Measurements from ENCODE around the gene DUSP1.

DUSP1 gene

DNA sequence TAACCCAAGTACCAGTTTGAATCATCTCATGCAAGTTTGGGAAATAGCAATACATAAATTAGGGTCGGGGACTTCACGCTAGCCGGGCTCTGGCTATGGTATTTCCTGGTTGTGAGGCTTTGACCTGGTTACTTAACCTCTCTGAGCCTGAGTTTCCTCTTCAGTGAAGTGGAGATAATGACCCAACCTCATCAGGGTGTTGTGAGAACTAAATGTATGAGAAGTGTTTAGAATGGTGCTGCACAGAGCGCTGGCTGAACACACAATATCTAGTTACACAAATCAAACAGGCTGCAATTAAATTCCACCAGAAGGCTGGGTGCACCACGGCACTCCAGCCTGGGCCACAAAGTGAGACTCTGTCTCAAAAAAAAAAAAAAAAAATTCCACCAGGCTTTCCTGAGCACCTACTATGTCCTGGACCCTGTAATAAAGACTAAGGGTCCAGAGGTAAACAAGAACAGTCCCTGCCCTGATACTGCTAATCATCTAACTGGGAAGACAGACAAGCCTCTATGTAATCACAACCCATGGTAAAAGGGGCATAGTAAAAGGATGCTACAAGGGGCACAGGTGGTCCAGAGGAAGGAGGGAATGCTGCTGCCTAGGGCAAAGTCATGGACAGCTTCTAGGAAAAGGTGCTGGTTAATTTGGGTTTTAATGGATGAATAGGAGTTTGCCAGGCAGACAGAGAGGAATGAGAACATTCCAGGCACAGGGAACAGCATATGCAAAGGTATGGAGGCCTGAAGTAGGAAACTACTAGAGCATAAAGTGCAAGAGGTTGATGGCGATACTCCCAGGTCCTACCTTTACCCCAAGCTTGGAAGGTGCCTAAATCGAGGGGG is 27.7 kb downstream of the DUSP1 start:
- Histone ChIP-seq H3K4me3 (ENCODE audit: insufficient read depth, low read depth, low read length) (no peak overlapping the region), H3K27me3 (ENCODE audit: control insufficient read depth, insufficient read depth, low read length, poor library complexity, severe bottlenecking) (no peaks in the 10 kb centered on the region), H3K36me3 (ENCODE audit: control insufficient read depth, insufficient read depth, low read length) (no peaks in the 10 kb centered on the region), H3K27ac (ENCODE audit: insufficient read depth, low read depth, low read length, poor library complexity, severe bottlenecking) (no peak overlapping the region), H3K9me3 (ENCODE audit: control insufficient read depth, low read length) (no peaks in the 10 kb centered on the region), H3K4me1 (ENCODE audit: control insufficient read depth, insufficient read depth, low read length) (no peaks in the 10 kb centered on the region)
- WGBS, 2 experiments = 94 to 98% methylated on average over 6 to 7 of the region's 7 CpGs

DNA sequence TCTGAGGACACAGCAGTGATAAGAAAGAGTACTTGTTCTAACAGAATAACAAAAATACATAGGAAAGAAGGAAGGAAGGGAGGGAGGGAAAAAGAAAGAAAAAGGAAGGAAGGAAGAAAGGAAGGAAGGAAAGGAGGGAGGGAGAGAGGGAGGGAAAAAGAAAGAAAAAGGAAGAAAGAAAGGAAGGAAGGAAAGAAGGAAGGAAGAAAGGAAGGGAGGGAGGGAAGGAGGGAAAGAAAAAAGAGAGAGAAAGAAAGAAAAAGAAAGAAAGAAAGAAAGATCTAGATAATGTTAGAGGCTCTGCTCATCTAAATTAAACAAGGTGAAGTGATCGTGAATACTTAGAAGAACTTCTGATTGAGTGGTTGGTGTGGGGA is 29.8 kb downstream of the DUSP1 start:
- 89 to 98% methylated on average over 1 of the region's 1 CpG for WGBS, 2 experiments
- Histone ChIP-seq H3K9me3 (ENCODE audit: control insufficient read depth, low read length) (no peaks in the 10 kb centered on the region), H3K27ac (ENCODE audit: insufficient read depth, low read depth, low read length, poor library complexity, severe bottlenecking) (no peak overlapping the region), H3K4me1 (ENCODE audit: control insufficient read depth, insufficient read depth, low read length) (no peaks in the 10 kb centered on the region), H3K36me3 (ENCODE audit: control insufficient read depth, insufficient read depth, low read length) (no peaks in the 10 kb centered on the region), H3K4me3 (ENCODE audit: insufficient read depth, low read depth, low read length) (no peak overlapping the region), H3K27me3 (ENCODE audit: control insufficient read depth, insufficient read depth, low read length, poor library complexity, severe bottlenecking) (no peaks in the 10 kb centered on the region)

DNA sequence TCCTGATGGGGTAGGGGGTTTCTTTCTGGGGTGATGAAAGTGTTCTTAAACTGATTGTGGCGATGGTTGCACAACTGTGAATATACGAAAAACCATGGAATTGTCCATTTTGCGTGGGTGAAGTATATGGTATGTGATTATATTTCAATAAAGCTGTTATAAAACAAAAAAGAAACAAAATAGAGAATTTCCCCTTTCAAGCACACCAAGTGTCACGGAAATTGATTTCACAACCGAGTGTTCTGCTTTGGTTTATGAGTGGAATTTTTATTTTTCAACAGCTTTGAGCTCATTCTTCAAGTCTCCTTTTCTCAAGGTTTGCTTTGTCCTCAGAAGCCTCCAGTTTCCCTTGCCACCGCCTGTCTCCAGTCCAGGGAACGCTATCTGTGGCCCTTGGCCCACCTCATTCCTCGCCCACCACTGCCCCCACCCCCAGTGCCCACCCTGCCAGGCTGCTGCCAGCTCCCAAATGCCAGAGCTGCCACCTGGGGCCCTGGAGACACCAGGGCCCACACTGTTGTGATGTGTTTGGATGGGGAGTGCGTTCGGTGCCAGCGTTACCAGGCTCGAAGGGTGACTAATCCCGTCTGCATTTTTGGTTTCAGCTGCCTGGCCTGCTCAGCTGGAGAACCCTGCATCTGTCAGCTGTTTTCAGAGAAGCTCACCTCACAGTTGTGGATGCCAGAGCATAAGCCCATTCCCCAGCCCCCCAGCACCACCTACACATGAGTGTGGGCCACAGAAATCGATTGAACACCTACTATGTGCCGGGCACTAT is 30.4 kb downstream of the DUSP1 start:
- H3K4me1 ChIP-seq (ENCODE audit: control insufficient read depth, insufficient read depth, low read length) = no peaks in the 10 kb centered on the region
- no peaks in the 10 kb centered on the region for H3K36me3 ChIP-seq (ENCODE audit: control insufficient read depth, insufficient read depth, low read length)
- no peaks in the 10 kb centered on the region for H3K9me3 ChIP-seq (ENCODE audit: control insufficient read depth, low read length)
- no peak overlapping the region for H3K27ac ChIP-seq (ENCODE audit: insufficient read depth, low read depth, low read length, poor library complexity, severe bottlenecking)
- no peaks in the 10 kb centered on the region for H3K27me3 ChIP-seq (ENCODE audit: control insufficient read depth, insufficient read depth, low read length, poor library complexity, severe bottlenecking)
- WGBS, 2 experiments = 83 to 85% methylated on average over 12 to 15 of the region's 15 CpGs
- H3K4me3 ChIP-seq (ENCODE audit: insufficient read depth, low read depth, low read length) = no peak overlapping the region

DNA sequence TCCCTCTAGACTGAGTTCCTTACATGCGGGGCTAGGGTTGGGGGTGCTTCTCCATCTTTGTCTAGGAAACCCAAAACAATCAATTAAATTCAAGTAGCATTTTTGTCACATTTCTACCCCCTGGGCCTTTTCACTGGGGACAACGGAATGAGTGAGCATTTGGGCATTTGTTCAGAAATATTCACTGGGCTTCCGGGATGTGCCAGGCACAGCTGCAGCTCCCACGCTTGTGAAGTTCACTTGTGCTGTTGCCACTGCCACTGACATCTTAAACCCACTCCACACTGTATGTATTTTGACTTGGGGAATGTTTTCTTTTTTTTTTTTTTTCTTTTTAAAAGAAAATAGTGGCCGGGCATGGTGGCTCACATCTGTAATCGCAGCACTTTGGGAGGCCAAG is 31.6 kb downstream of the DUSP1 start:
- no peaks in the 10 kb centered on the region for H3K36me3 ChIP-seq (ENCODE audit: control insufficient read depth, insufficient read depth, low read length)
- no peak overlapping the region for H3K27ac ChIP-seq (ENCODE audit: insufficient read depth, low read depth, low read length, poor library complexity, severe bottlenecking)
- WGBS, 2 experiments = 94 to 95% methylated on average over 6 of the region's 6 CpGs
- no peaks in the 10 kb centered on the region for H3K4me1 ChIP-seq (ENCODE audit: control insufficient read depth, insufficient read depth, low read length)
- no peaks in the 10 kb centered on the region for H3K9me3 ChIP-seq (ENCODE audit: control insufficient read depth, low read length)
- H3K4me3 ChIP-seq (ENCODE audit: insufficient read depth, low read depth, low read length) = no peak overlapping the region
- no peaks in the 10 kb centered on the region for H3K27me3 ChIP-seq (ENCODE audit: control insufficient read depth, insufficient read depth, low read length, poor library complexity, severe bottlenecking)

DNA sequence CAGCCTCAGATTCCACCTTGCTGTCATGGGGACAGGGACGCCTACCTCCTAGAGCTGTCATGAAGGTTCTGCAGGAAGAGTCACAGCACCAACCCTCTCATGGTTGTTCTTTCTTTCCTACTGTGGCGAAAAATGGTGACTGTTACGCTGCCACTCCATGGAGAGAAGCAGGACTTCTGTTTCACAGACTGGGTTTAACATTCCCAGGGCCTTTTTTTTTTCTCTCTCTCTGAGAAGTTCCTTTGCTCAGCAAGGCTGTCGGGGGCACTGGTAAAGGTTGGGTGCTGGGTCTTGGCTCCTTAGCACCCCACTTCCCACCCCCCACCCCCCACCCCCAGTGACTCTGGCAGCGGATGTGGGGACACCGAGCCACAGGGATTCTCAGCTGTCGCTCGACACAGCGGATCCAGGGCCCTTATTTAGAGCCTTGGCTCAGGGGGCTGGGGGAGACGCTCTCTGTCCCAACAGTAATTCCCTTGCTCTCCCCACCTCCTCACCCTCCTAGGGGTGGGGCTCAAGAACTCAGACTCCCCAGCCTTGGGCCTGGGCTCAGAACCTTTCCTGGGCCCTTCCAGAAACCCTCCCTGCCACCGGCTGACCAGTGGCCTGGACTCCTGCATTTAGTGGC is 34.4 kb downstream of the DUSP1 start:
- H3K27me3 ChIP-seq (ENCODE audit: control insufficient read depth, insufficient read depth, low read length, poor library complexity, severe bottlenecking) = no peaks in the 10 kb centered on the region
- WGBS, 2 experiments = 88 to 92% methylated on average over 9 to 10 of the region's 11 CpGs
- no peak overlapping the region for H3K27ac ChIP-seq (ENCODE audit: insufficient read depth, low read depth, low read length, poor library complexity, severe bottlenecking)
- H3K4me1 ChIP-seq (ENCODE audit: control insufficient read depth, insufficient read depth, low read length) = no peaks in the 10 kb centered on the region
- H3K9me3 ChIP-seq (ENCODE audit: control insufficient read depth, low read length) = no peaks in the 10 kb centered on the region
- H3K36me3 ChIP-seq (ENCODE audit: control insufficient read depth, insufficient read depth, low read length) = no peaks in the 10 kb centered on the region
- H3K4me3 ChIP-seq (ENCODE audit: insufficient read depth, low read depth, low read length) = no peak overlapping the region

DNA sequence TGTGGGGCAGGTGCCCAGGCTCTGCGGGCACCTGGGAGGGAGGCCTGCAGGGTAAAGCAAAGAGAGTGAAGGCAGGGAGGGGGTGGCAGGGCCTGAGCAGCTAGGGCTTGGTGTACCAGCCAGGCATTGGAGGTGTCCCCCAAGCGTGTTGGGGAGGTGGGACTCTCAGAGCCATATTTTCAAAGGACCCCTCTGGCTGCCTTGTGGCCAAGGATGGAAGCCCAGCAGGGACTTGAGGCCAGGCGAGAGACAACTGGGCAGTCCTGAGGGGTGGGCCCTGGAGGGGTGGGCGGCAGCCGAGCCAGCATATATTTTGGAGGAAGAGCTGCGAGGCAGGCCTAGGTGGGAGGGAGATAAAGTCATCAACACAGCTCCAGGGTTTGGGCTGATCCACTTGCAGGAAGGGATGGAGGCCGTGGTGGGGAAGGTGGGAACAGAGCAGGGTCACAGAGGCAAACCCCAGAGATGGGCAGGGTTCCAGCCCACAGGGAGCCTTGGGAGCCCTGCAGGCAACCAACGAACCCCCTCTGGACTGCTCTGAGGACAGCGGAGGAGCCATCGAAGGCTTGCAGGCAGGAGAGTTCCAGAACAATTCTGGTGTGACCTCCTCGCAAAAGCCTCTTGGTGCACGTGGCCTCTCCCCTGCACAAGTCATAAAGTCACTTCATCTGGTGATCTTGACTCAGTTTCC is 35.7 kb downstream of the DUSP1 start:
- Histone ChIP-seq H3K27me3 (ENCODE audit: control insufficient read depth, insufficient read depth, low read length, poor library complexity, severe bottlenecking) (no peaks in the 10 kb centered on the region), H3K4me1 (ENCODE audit: control insufficient read depth, insufficient read depth, low read length) (no peaks in the 10 kb centered on the region), H3K4me3 (ENCODE audit: insufficient read depth, low read depth, low read length) (no peak overlapping the region), H3K27ac (ENCODE audit: insufficient read depth, low read depth, low read length, poor library complexity, severe bottlenecking) (no peak overlapping the region), H3K9me3 (ENCODE audit: control insufficient read depth, low read length) (no peaks in the 10 kb centered on the region), H3K36me3 (ENCODE audit: control insufficient read depth, insufficient read depth, low read length) (no peaks in the 10 kb centered on the region)
- 92 to 93% methylated on average over 12 of the region's 12 CpGs for WGBS, 2 experiments

DNA sequence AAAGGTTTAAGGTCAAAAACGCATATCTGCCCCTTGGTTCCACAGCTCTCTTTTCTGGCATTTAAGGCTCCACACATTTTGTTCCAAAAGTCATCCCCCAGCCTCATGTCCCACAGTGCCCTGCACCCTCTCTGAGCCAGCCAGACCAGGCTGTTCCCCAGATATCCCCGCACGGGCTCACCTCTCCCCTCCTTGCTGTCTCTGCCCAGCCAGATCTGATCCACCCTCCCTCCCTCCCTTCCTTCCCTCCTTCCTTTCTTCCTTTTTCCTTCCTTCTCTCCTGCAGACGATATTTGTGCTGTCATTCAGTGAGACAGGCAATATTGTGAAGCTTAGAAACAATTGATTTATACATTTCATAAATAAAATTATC is 37.0 kb downstream of the DUSP1 start:
- Histone ChIP-seq H3K36me3 (ENCODE audit: control insufficient read depth, insufficient read depth, low read length) (no peaks in the 10 kb centered on the region), H3K4me3 (ENCODE audit: insufficient read depth, low read depth, low read length) (no peak overlapping the region), H3K27ac (ENCODE audit: insufficient read depth, low read depth, low read length, poor library complexity, severe bottlenecking) (no peak overlapping the region), H3K9me3 (ENCODE audit: control insufficient read depth, low read length) (no peaks in the 10 kb centered on the region), H3K27me3 (ENCODE audit: control insufficient read depth, insufficient read depth, low read length, poor library complexity, severe bottlenecking) (no peaks in the 10 kb centered on the region), H3K4me1 (ENCODE audit: control insufficient read depth, insufficient read depth, low read length) (no peaks in the 10 kb centered on the region)
- WGBS, 2 experiments = 81 to 91% methylated on average over 3 to 4 of the region's 4 CpGs

DNA sequence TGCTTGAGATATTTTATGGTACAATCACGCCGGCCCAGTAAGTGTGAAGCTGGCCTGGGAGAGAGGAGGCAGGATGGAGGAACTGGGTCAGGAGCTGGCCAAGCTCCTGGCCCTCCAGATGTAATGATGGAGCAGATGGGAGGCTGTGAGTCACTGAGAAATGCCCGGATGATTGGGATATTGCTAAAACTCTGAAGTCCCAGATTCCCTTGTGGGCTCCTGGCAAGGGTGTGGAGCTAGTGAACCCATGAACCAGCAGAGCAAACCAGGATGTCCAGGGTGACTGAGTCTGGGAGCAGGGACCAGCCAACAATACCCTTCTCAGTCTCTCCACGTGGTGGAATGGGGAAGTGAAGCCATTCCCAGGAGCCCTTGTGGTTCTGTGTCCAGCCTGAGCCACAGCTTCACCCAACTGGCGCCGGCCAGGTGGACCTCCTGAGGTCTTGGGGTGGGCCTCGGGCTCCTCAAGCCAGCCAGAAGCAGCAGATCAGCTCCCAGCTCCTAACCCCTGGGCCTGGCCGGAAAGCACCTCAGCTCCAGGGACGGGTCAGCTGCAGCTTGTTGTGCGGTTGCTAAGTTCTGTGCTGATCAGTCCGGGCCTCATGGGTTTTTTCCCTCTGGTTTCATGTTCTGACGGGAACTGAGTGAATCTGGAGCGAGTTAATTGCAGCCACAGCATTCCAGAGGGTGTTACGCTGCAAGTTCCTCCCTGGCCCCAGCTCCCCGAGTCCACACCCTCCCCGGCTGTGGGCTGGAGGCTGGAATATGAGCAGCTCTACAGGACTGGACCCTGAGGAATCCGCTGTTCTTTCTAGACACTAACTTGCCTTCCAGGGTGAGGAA is 37.6 kb downstream of the DUSP1 start:
- WGBS, 2 experiments = 86 to 88% methylated on average over 17 of the region's 17 CpGs
- Histone ChIP-seq H3K27ac (ENCODE audit: insufficient read depth, low read depth, low read length, poor library complexity, severe bottlenecking) (no peak overlapping the region), H3K4me1 (ENCODE audit: control insufficient read depth, insufficient read depth, low read length) (no peaks in the 10 kb centered on the region), H3K9me3 (ENCODE audit: control insufficient read depth, low read length) (no peaks in the 10 kb centered on the region), H3K4me3 (ENCODE audit: insufficient read depth, low read depth, low read length) (no peak overlapping the region), H3K36me3 (ENCODE audit: control insufficient read depth, insufficient read depth, low read length) (no peaks in the 10 kb centered on the region), H3K27me3 (ENCODE audit: control insufficient read depth, insufficient read depth, low read length, poor library complexity, severe bottlenecking) (no peaks in the 10 kb centered on the region)

DNA sequence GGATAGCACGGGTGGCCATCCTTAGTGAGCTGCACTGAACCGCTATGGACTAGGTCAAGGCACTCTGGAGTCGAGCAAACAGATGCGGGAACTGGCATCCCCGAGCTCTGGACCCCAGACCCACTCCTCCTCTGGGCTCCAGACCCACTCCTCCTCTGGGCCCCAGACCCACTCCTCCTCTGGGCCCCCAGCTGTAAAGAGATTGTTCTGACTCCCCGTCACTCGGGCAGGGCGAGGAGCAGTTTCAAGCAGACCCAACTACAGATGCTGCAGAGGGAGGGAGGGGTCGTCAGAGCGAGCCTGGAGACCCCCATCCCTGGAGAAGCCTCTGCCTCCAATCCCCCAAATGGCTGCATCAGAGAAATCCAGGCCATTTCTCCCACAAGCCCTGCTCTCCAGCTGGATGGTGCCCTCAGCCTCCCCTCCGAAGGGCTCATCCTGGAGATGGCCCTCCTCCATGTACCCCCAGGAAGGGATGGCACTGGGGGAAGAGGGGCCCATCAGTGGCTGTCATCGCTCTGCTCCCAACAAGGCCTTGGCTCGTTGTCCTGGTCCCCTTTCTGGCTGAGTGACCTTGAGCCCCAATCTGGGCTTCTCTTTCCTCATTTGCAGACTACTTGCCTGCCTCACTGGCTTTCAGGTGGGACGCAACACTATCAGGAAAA is 38.7 kb downstream of the DUSP1 start:
- no peak overlapping the region for H3K27ac ChIP-seq (ENCODE audit: insufficient read depth, low read depth, low read length, poor library complexity, severe bottlenecking)
- no peaks in the 10 kb centered on the region for H3K36me3 ChIP-seq (ENCODE audit: control insufficient read depth, insufficient read depth, low read length)
- H3K27me3 ChIP-seq (ENCODE audit: control insufficient read depth, insufficient read depth, low read length, poor library complexity, severe bottlenecking) = no peaks in the 10 kb centered on the region
- no peak overlapping the region for H3K4me3 ChIP-seq (ENCODE audit: insufficient read depth, low read depth, low read length)
- no peaks in the 10 kb centered on the region for H3K4me1 ChIP-seq (ENCODE audit: control insufficient read depth, insufficient read depth, low read length)
- H3K9me3 ChIP-seq (ENCODE audit: control insufficient read depth, low read length) = no peaks in the 10 kb centered on the region
- 89 to 94% methylated on average over 14 of the region's 14 CpGs for WGBS, 2 experiments
